Activated T-helper 1 cell treated with anti-CD3 and anti-CD28 coated beads, Interleukin-12 subunit alpha, Interleukin-12 subunit beta, Interleukin-2, Interleukin-4 antibody, amounts not matched to agents 30 ng/mL and 10 ng/mL and 1 ng/mL, durations not matched to agents 14 hours and 24 hours and 36 hours (primary cell): ENCODE measurements around the gene VWA5B1. TPM values are rescaled to one million over a fixed set of nuclear protein-coding genes. Genes with fewer than 3 reads are reported as not detected.

Experiments used
- DNase-seq: peaks from one replicate; pipeline ENCODE4 v3.0.0; 2021; ENCODE audit warnings: low spot score
- H3K27ac Mint-ChIP-seq: one replicate; pipeline ENCODE4 v1.8.0; 2021; ENCODE audit warnings: mild to moderate bottlenecking, mixed read lengths
- H3K27me3 Mint-ChIP-seq: one replicate; pipeline ENCODE4 v1.8.0; 2022; ENCODE audit warnings: mild to moderate bottlenecking, moderate library complexity, mixed read lengths; ENCODE audit not compliant: insufficient read depth
- H3K36me3 Mint-ChIP-seq: one replicate; pipeline ENCODE4 v1.8.0; 2021; ENCODE audit warnings: low read depth, mixed read lengths
- H3K4me1 Mint-ChIP-seq: one replicate; pipeline ENCODE4 v1.8.0; 2021; ENCODE audit warnings: low read depth, mixed read lengths
- H3K4me3 Mint-ChIP-seq: one replicate; pipeline ENCODE4 v1.8.0; 2021; ENCODE audit warnings: mild to moderate bottlenecking, moderate library complexity, mixed read lengths
- H3K9me3 Mint-ChIP-seq: one replicate; pipeline ENCODE4 v1.8.0; 2021; ENCODE audit warnings: mixed read lengths
- intact Hi-C: fragments of 100-400 bp; cut with micrococcal nuclease; formaldehyde crosslinking; loops from one replicate; pipeline ENCODE4 v1.15.1; 2024
- total RNA-seq: library from RNA; stranded (reverse); gene quantifications from 2 replicates; pipeline ENCODE4 v1.2.3, GENCODE V29; 2022

Gene VWA5B1
- total RNA-seq, 1 donor from 2014 or later: 0.05 TPM

GRCh38 chr1:20319456-20320220, 29.0 kb downstream of the VWA5B1 start:
- H3K4me3 Mint-ChIP-seq: no peak overlapping the region
- H3K4me1 Mint-ChIP-seq: peaks cover 22% of the 10 kb centered on the region
- peaks cover 18% of the 10 kb centered on the region for H3K27me3 Mint-ChIP-seq
- DNase-seq: no peak
- no peaks in the 10 kb centered on the region for H3K36me3 Mint-ChIP-seq
- no peaks in the 10 kb centered on the region for H3K9me3 Mint-ChIP-seq
- no peak overlapping the region for H3K27ac Mint-ChIP-seq
- intact Hi-C loops: no loop called here

GRCh38 chr1:20320704-20321103, 30.0 kb downstream of the VWA5B1 start:
- Mint-ChIP-seq H3K27me3 (peaks cover 22% of the 10 kb centered on the region), H3K36me3 (no peaks in the 10 kb centered on the region), H3K27ac (no peak overlapping the region), H3K9me3 (no peaks in the 10 kb centered on the region), H3K4me3 (no peak overlapping the region), H3K4me1 (peaks cover 22% of the 10 kb centered on the region)
- intact Hi-C loops: no loop called here
- DNase-seq: no peak

DNA sequence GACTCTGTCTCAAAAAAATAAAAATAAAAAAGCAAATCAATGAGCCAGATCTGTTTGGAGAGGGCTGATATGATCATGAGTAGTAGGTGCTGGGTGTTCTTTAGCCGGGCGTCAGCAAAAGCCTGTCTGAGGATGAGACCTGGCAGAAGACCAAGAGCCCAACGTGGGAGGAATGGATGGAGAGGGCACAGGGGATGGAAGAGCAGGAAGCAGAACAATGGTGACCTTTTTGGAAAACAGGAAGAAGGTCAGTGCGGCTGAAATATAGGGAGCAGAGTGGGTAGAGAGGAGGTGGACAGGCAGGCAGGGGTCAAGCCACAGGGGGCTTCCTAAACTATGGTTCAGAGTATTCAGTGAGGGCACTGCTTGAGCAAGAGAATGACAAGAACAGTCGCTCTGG, 30.9 kb downstream of the VWA5B1 start:
- peaks cover 22% of the 10 kb centered on the region for H3K4me1 Mint-ChIP-seq
- no peaks in the 10 kb centered on the region for H3K36me3 Mint-ChIP-seq
- H3K9me3 Mint-ChIP-seq: no peaks in the 10 kb centered on the region
- peaks cover 24% of the 10 kb centered on the region for H3K27me3 Mint-ChIP-seq
- H3K4me3 Mint-ChIP-seq: peak overlapping the region; percentile 8
- H3K27ac Mint-ChIP-seq: no peak overlapping the region
- DNase-seq: no peak
- intact Hi-C loops: no loop called here

- no peaks in the 10 kb centered on the region for H3K9me3 Mint-ChIP-seq
- H3K4me1 Mint-ChIP-seq: peaks cover 22% of the 10 kb centered on the region
- H3K36me3 Mint-ChIP-seq: no peaks in the 10 kb centered on the region
- DNase-seq: no peak
- H3K27ac Mint-ChIP-seq: peak overlapping the region; percentile 13
- H3K4me3 Mint-ChIP-seq: peak overlapping the region; percentile 8
- intact Hi-C loops: no loop called here
- peaks cover 27% of the 10 kb centered on the region for H3K27me3 Mint-ChIP-seq
These were observed 31.6 kb downstream of the VWA5B1 start for GRCh38 chr1:20322081-20322824.

DNA sequence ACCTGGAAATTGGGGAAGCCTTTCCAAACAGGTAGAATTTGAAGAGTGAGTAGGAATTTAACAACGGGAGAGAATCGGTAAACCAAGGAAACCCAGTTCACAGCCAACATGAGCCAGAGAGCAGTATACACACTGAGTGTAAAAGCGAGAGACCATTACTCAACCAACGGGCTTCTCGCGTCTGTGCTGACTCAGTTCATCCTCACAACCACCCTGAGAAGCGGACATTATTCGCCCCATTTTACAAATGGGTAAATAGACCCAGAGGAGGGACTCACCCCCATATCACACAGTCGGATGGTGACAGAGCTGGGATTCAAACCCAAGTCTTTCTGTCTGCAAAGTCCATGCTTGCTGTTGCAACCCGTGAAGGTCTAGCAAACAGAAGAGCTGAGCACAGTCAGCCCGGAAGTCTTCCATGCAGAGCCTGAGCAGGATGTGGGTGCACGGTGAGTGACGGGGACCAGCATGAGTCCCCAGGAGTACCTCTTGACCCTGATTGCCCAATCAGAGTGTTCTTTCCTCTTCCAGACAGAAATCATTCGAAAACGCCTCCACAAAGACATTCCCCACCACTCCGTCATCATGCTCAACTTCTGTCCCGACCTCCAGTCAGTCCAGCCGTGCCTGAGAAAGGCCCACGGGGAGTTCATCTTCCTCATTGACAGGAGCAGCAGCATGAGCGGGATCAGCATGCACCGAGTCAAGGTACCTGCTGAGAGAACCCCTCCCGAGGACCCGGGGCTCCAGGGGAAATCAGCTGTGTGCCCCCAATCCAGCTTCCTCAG, 32.3 kb downstream of the VWA5B1 start:
- peak; percentile 9 for DNase-seq
- Mint-ChIP-seq H3K9me3 (no peaks in the 10 kb centered on the region), H3K27me3 (peaks cover 35% of the 10 kb centered on the region), H3K4me1 (peaks cover 22% of the 10 kb centered on the region), H3K36me3 (no peaks in the 10 kb centered on the region), H3K27ac (no peak overlapping the region), H3K4me3 (no peak overlapping the region)
- intact Hi-C loops: no loop called here

GRCh38 chr1:20323613-20323920, 32.9 kb downstream of the VWA5B1 start:
- H3K9me3 Mint-ChIP-seq: no peaks in the 10 kb centered on the region
- no peak for DNase-seq
- intact Hi-C loops: no loop called here
- peaks cover 36% of the 10 kb centered on the region for H3K27me3 Mint-ChIP-seq
- peaks cover 22% of the 10 kb centered on the region for H3K4me1 Mint-ChIP-seq
- H3K27ac Mint-ChIP-seq: no peak overlapping the region
- no peaks in the 10 kb centered on the region for H3K36me3 Mint-ChIP-seq
- no peak overlapping the region for H3K4me3 Mint-ChIP-seq

GRCh38 chr1:20324704-20325406, 34.2 kb downstream of the VWA5B1 start:
- H3K27me3 Mint-ChIP-seq: peaks cover 35% of the 10 kb centered on the region
- no peaks in the 10 kb centered on the region for H3K9me3 Mint-ChIP-seq
- no peaks in the 10 kb centered on the region for H3K36me3 Mint-ChIP-seq
- intact Hi-C loops: no loop called here
- no peak overlapping the region for H3K4me3 Mint-ChIP-seq
- peaks cover 22% of the 10 kb centered on the region for H3K4me1 Mint-ChIP-seq
- DNase-seq: no peak
- no peak overlapping the region for H3K27ac Mint-ChIP-seq

GRCh38 chr1:20325407-20325843, 34.8 kb downstream of the VWA5B1 start:
- Mint-ChIP-seq H3K27ac (no peak overlapping the region), H3K36me3 (no peaks in the 10 kb centered on the region), H3K27me3 (peaks cover 34% of the 10 kb centered on the region), H3K9me3 (no peaks in the 10 kb centered on the region), H3K4me3 (no peak overlapping the region), H3K4me1 (peaks cover 22% of the 10 kb centered on the region)
- no peak for DNase-seq
- intact Hi-C loops: no loop called here

GRCh38 chr1:20325844-20326420, 35.3 kb downstream of the VWA5B1 start:
- no peak overlapping the region for H3K27ac Mint-ChIP-seq
- no peak overlapping the region for H3K4me3 Mint-ChIP-seq
- H3K36me3 Mint-ChIP-seq: no peaks in the 10 kb centered on the region
- DNase-seq: no peak
- peaks cover 32% of the 10 kb centered on the region for H3K27me3 Mint-ChIP-seq
- intact Hi-C loops: no loop called here
- H3K4me1 Mint-ChIP-seq: peaks cover 18% of the 10 kb centered on the region
- no peaks in the 10 kb centered on the region for H3K9me3 Mint-ChIP-seq

GRCh38 chr1:20327467-20327866, 36.8 kb downstream of the VWA5B1 start:
- no peaks in the 10 kb centered on the region for H3K36me3 Mint-ChIP-seq
- H3K27ac Mint-ChIP-seq: no peak overlapping the region
- intact Hi-C loops: no loop called here
- H3K27me3 Mint-ChIP-seq: peaks cover 23% of the 10 kb centered on the region
- H3K4me1 Mint-ChIP-seq: peaks cover 9% of the 10 kb centered on the region
- H3K9me3 Mint-ChIP-seq: no peaks in the 10 kb centered on the region
- H3K4me3 Mint-ChIP-seq: no peak overlapping the region
- no peak for DNase-seq

DNA sequence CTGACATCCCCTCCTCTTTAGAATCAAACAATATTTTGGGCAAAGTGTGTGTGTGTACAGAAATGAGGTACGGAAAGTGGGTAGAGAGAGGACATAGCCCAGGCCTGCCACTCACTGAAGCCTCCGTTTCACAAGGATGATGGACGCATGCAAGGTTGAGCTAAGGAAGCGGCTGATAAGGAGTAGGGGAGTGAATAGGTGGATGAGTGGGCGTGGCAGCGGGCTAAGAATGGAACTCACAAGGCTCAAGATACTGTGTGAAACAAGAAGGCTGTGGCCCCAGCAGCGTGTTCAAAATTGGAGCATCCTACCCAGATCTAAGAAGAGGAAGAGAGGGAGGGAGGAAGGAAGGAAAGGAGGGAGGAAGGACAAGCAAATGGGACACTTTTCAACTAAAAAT, 37.5 kb downstream of the VWA5B1 start:
- Mint-ChIP-seq H3K27ac (no peak overlapping the region), H3K9me3 (no peaks in the 10 kb centered on the region), H3K4me3 (no peak overlapping the region), H3K36me3 (no peaks in the 10 kb centered on the region), H3K4me1 (peaks cover 1% of the 10 kb centered on the region), H3K27me3 (peaks cover 21% of the 10 kb centered on the region)
- intact Hi-C loops: no loop called here
- no peak for DNase-seq

DNA sequence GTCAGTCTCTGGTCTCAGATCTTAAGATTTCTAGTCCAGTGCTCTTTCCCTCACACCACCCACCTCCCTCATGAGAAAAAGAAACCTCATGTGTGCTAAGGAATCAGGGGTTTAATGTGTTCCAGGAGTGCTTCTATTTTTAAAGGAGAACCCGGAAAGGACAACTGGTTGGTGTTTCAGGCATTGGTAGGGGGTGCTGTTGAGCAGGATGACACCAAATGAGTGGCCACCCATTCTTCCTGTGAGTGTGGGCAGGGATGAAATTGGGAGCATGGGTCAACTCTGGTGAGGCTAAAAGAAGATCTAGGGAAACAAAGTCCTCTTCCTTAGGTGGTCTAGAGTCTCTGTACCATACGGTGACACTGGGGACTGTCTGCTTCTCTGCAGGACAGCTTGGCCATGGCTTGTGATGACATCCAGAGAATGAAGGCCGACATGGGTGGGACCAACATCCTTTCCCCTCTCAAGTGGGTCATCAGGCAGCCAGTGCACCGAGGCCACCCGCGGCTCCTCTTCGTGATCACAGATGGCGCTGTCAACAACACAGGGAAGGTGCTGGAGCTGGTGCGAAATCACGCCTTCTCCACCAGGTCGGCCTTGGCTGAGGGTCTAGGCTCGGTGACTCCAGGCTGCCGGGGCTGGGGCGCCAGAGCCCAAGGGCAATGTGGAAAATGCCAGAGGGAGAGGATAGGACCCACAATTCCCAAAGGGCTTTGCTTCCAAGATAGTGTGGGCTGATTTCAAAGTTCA, 39.3 kb downstream of the VWA5B1 start:
- Mint-ChIP-seq H3K9me3 (no peaks in the 10 kb centered on the region), H3K4me1 (no peaks in the 10 kb centered on the region), H3K27me3 (peaks cover 22% of the 10 kb centered on the region), H3K4me3 (no peak overlapping the region), H3K36me3 (no peaks in the 10 kb centered on the region), H3K27ac (no peak overlapping the region)
- intact Hi-C loops: no loop called here
- DNase-seq: no peak
